ENCODE data around the gene IFIT1B.

DNA sequence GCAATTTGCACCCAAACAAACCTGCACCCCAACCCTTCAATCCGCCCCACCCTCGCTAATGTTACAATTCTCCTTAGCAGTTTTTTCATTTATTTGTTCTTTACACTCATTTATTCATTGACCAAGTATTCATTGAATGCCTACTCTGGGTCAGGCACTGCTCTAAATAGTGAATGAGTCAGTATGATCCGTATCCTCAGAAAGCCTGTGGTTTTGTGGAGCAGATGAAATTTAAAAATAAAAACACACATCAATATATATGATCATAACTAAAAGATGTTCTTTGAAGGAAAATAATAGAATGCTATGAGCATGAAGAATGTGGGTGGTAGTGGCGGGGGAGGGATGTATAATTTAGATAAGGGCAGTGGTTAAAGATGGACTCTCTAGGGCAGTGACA is 49.8 kb downstream of the IFIT1B start:
- TF ChIP-seq, protein P1, sequence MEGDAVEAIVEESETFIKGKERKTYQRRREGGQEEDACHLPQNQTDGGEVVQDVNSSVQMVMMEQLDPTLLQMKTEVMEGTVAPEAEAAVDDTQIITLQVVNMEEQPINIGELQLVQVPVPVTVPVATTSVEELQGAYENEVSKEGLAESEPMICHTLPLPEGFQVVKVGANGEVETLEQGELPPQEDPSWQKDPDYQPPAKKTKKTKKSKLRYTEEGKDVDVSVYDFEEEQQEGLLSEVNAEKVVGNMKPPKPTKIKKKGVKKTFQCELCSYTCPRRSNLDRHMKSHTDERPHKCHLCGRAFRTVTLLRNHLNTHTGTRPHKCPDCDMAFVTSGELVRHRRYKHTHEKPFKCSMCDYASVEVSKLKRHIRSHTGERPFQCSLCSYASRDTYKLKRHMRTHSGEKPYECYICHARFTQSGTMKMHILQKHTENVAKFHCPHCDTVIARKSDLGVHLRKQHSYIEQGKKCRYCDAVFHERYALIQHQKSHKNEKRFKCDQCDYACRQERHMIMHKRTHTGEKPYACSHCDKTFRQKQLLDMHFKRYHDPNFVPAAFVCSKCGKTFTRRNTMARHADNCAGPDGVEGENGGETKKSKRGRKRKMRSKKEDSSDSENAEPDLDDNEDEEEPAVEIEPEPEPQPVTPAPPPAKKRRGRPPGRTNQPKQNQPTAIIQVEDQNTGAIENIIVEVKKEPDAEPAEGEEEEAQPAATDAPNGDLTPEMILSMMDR (IDR thresholded peaks at IDR 0.05): no peak
- TF ChIP-seq POLR2A (IDR thresholded peaks at IDR 0.05): no peak

Data from vagina (tissue), 2 donors.